Rectal smooth muscle tissue (tissue), 1 donor: ENCODE data around the gene RPL27A.

Source experiments
- H3K27ac ChIP-seq: one replicate; pipeline ENCODE4 v1.7.0; 2013; ENCODE audit warnings: low read depth, low read length, inconsistent platforms
- H3K27me3 ChIP-seq: one replicate; pipeline ENCODE4 v1.7.0; 2013; ENCODE audit warnings: low read length; ENCODE audit not compliant: control insufficient read depth, insufficient read depth
- H3K36me3 ChIP-seq: one replicate; pipeline ENCODE4 v1.7.0; 2013; ENCODE audit warnings: low read length; ENCODE audit not compliant: control insufficient read depth, insufficient read depth
- H3K4me1 ChIP-seq: one replicate; pipeline ENCODE4 v1.7.0; 2013; ENCODE audit warnings: low read length; ENCODE audit not compliant: control insufficient read depth, insufficient read depth
- H3K4me3 ChIP-seq: one replicate; pipeline ENCODE4 v1.7.0; 2013; ENCODE audit warnings: low read length
- H3K9ac ChIP-seq: one replicate; pipeline ENCODE4 v1.7.0; 2013; ENCODE audit warnings: low read length

RPL27A gene

DNA sequence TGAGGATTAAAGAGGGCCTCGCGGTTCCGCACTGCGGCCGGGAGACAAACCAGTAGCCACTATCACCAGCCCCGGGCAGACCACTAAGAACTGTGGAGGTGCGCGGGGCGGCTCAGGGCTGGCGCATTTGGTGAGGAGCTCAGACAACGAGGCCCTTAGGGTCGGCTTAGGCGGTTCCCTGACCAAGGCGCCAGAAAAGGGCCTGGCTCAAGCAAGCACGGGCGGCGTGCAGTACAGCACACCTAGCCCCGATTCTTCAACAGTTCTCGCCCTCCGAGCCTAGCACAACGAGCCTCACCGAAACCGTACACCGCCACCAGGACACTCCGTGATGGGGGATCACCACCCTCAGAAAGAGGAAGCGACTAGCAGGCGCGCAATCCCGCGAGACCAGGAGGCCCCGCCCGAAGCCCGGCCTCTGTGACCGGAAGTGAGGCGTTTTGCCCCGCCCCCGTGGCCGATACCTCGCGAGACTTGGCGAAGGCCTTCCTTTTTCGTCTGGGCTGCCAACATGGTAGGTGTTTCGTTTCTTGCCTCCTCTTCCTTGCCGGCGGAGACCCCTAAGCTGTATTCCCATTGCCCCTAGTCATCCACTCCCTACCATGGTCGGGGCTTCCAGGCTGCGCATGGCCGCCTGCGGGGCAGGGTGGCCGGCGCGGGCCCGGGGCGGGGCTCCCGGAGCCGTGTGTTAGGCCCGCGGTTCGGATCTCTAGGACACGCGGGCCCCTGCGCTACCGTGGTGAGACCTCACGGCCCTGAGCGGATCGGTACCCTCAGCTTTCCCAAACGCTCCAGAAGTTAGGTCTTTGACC, at the start of gene RPL27A, which contains the start of gene TRIM66:
Gene RPL27A (plus strand): TSS at position 490 of the 812 bp plus-strand sequence. CDS start 22 bp downstream, at position 512.
Gene TRIM66 (minus strand): TSS at position 363 of the 812 bp plus-strand sequence. CDS start 10,391 bp downstream, outside the sequence.
- Histone ChIP-seq H3K27ac (peak within 1 kb of the TSS; percentile 97), H3K27me3 (no peaks in the 10 kb centered on the region), H3K36me3 (peaks cover 17% of the 10 kb centered on the region), H3K4me1 (peaks cover 9% of the 10 kb centered on the region), H3K4me3 (peak within 1 kb of the TSS; percentile 98), H3K9ac (peak within 1 kb of the TSS; percentile 100)

- no peaks in the 10 kb centered on the region for H3K27me3 ChIP-seq
- H3K4me1 ChIP-seq: peaks cover 3% of the 10 kb centered on the region
- H3K4me3 ChIP-seq: no peak overlapping the region
- H3K36me3 ChIP-seq: peaks cover 3% of the 10 kb centered on the region
- H3K9ac ChIP-seq: no peak overlapping the region
- H3K27ac ChIP-seq: no peak overlapping the region
Observed at GRCh38 chr11:8634498-8634897, 48.1 kb upstream of the RPL27A start.

DNA sequence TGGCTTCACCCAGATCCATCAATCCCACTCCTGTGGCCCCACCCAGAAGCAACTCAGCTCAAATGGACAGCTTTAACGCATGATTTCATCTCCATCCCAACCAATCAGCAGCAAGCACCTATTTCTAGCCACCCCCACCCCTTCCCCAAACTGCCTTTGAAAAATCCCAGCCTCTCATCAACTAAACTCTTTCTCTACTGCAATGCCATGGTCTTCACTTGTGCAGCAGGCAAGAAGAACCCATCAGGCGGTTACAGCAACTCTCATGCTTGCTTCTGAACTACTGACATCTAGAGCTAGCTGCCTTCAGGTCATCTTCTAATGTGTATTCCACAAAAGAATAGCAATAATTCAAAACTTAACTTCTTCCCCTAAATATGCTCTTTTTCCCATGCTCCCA, 46.5 kb upstream of the RPL27A start:
- H3K4me1 ChIP-seq: peaks cover 3% of the 10 kb centered on the region
- H3K27ac ChIP-seq: no peak overlapping the region
- H3K9ac ChIP-seq: no peak overlapping the region
- no peak overlapping the region for H3K4me3 ChIP-seq
- H3K36me3 ChIP-seq: peaks cover 3% of the 10 kb centered on the region
- no peaks in the 10 kb centered on the region for H3K27me3 ChIP-seq

GRCh38 chr11:8638300-8638699, 44.3 kb upstream of the RPL27A start:
- H3K9ac ChIP-seq: no peak overlapping the region

DNA sequence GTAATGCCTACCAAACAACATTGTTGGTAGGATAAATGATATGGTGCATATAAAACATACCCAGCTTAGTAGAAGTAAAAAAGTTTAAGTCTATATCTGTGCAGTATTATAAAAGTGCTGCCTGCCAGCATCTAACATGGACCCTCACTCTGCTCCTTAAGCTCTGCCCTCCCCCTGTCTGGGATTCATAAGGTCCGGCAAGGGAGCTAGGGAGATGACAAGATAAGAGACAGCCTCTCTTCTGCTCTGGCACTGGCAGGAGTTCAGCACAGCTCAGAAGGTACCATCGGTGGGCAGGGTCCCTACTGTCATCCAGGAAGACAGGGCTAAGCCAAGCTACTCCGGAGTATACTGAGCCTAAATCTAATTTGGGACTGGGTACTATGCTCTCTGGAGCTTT, 42.9 kb upstream of the RPL27A start:
- Histone ChIP-seq H3K9ac (no peak overlapping the region), H3K27ac (no peak overlapping the region), H3K4me1 (no peaks in the 10 kb centered on the region), H3K36me3 (peaks cover 3% of the 10 kb centered on the region), H3K4me3 (no peak overlapping the region), H3K27me3 (no peaks in the 10 kb centered on the region)

More at GRCh38 chr11:8638300-8638699, 44.3 kb upstream of the RPL27A start:
- Histone ChIP-seq H3K27me3 (no peaks in the 10 kb centered on the region), H3K4me1 (no peaks in the 10 kb centered on the region), H3K36me3 (peaks cover 2% of the 10 kb centered on the region), H3K27ac (no peak overlapping the region), H3K4me3 (no peak overlapping the region)

DNA sequence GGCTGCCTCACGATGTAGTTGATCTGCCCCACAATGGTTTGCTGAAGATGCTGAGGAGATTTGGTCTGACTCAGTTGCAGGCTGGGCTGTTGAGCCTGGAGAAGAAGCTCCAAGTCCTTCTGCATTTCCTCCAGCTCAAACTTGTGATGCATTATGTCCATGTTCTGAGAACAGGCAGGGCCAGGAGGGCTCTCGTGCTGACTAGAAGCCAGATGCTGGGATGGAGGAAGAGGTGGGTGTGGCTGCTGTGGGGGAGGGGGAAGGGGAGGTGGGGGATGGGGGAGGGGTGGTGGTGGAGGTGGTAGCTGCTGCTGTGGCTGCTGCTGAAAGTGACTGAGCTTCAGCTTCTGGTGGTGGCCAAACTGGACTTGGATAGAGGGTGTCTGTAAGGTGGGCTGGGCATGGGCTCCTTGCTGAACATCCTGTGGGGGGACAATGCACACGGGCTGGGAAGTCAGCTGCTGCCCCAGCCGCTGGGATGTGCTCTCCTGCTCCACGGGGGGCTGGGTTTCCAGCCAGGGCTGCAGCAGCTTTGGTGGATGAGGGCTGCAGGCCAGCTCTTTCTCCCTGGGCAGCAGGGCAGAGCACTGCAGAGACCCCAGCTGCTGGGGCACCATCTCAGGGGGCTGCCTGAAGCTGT, 42.2 kb upstream of the RPL27A start:
- Histone ChIP-seq H3K4me3 (no peak overlapping the region), H3K36me3 (peaks cover 6% of the 10 kb centered on the region), H3K9ac (no peak overlapping the region), H3K27ac (no peak overlapping the region), H3K4me1 (no peaks in the 10 kb centered on the region), H3K27me3 (no peaks in the 10 kb centered on the region)

- Histone ChIP-seq H3K9ac (no peak overlapping the region), H3K36me3 (peaks cover 12% of the 10 kb centered on the region), H3K27me3 (no peaks in the 10 kb centered on the region), H3K27ac (no peak overlapping the region), H3K4me1 (no peaks in the 10 kb centered on the region), H3K4me3 (no peak overlapping the region)
Observed at GRCh38 chr11:8641332-8641731, 41.3 kb upstream of the RPL27A start.

DNA sequence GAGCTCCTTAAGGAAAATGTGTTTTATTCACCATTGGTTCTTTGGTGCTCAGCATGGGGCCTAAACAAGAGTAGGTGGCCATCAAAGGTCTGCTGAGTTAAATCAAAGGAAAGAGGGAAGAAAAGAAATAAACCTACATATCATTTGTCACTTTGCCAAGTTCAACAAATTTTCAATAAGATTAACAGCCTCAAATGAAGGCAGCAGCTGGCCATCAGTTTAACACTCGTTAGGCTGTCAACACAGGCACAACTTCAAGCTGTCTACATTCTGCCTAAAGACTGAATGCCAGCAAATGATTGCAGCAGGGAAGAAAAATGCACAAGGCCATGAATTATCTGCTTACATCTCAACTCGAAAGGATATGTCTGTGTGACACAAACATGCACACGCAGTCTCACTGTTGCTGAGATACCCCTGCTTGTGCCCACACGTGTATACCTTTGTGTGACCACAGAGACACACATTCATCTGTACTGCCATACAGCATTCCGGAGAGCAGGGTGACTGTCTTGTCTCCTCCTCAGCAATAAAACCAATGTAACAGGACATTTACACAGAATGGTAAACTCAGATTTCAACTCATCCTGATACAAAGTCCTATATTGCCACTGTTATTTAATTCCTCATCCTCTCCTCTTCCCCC, 40.3 kb upstream of the RPL27A start:
- Histone ChIP-seq H3K27ac (no peak overlapping the region), H3K4me1 (no peaks in the 10 kb centered on the region), H3K27me3 (no peaks in the 10 kb centered on the region), H3K36me3 (peaks cover 13% of the 10 kb centered on the region), H3K4me3 (no peak overlapping the region), H3K9ac (no peak overlapping the region)

GRCh38 chr11:8646873-8647272, 35.7 kb upstream of the RPL27A start:
- Histone ChIP-seq H3K36me3 (peaks cover 17% of the 10 kb centered on the region), H3K4me3 (no peak overlapping the region), H3K27me3 (no peaks in the 10 kb centered on the region), H3K4me1 (no peaks in the 10 kb centered on the region), H3K9ac (no peak overlapping the region), H3K27ac (no peak overlapping the region)

- Histone ChIP-seq H3K27me3 (no peaks in the 10 kb centered on the region), H3K27ac (no peak overlapping the region), H3K4me1 (no peaks in the 10 kb centered on the region), H3K36me3 (peaks cover 15% of the 10 kb centered on the region), H3K9ac (no peak overlapping the region), H3K4me3 (no peak overlapping the region)
Observed at GRCh38 chr11:8649361-8649760, 33.2 kb upstream of the RPL27A start.

DNA sequence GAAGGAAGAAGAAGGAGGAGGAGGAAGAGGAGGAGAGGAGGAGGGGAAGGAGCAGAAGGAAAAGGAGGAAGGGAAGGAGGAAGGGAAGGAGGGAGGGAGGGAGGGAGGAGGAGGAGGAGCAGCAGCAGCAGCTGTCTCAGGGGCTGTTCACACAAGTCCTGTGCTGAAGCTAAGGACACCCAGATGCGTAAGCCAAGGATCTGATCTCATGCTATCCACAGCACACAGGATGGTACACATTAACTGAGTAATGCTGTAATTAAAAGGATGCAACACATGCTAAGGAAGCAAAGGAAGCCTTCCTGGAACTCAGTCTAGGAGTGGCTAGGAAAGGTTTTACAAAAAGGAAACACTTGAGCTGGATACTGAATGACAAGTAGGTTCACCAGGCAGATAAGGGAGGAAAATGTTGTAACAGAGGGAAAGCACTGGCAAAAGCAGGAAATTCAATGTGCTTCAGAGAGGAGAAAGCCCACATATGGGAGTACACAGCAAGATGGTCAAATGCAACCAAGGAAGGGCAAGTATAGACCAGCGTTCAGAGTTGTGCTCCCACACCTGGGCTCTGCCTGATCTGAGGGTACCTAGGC, 32.1 kb upstream of the RPL27A start:
- Histone ChIP-seq H3K36me3 (peaks cover 12% of the 10 kb centered on the region), H3K9ac (no peak overlapping the region)

GRCh38 chr11:8652140-8652539, 30.5 kb upstream of the RPL27A start:
- no peaks in the 10 kb centered on the region for H3K4me1 ChIP-seq
- H3K27me3 ChIP-seq: no peaks in the 10 kb centered on the region
- peaks cover 4% of the 10 kb centered on the region for H3K36me3 ChIP-seq
- H3K9ac ChIP-seq: no peak overlapping the region
- no peak overlapping the region for H3K4me3 ChIP-seq
- H3K27ac ChIP-seq: no peak overlapping the region

More for the DNA sequence above, 32.1 kb upstream of the RPL27A start:
- no peak overlapping the region for H3K27ac ChIP-seq
- no peaks in the 10 kb centered on the region for H3K27me3 ChIP-seq
- H3K4me3 ChIP-seq: no peak overlapping the region
- H3K4me1 ChIP-seq: no peaks in the 10 kb centered on the region
